ENCODE results near the gene MINDY2.

MINDY2 gene

GRCh38 chr15:58775402-58775801 is 4.3 kb downstream of the MINDY2 start:
- Histone ChIP-seq H3K4me3 (ENCODE audit: low read length in 2 of 2) (no peak overlapping the region), H2BK12ac (ENCODE audit: low read length) (no peak overlapping the region)
- no CpG with 5 or more reads among the region's 3 CpGs for WGBS, 2 donors (ENCODE audit: extremely low coverage in 2 of 2, insufficient read length in 2 of 2, insufficient replicate concordance in 1 of 2)

DNA sequence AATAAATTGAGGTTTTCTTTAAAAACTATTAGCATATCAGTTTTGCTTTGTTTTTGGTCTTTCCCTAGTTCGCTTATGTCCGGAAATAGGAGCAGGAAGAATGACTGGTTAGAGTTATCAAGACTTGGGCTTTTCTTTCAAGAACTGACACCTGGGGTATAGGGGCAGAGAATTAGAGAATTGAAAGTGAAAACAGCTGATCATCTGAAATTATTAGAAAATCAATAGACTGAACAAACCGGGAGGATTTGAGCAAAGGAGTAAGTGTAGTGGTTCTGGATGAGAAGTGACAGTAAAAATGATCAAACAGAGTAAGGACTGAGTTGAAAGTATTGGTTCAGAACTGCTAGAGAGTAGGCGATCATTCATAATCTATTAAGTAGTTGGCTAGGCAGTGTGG is 6.0 kb downstream of the MINDY2 start:
- H3K23ac ChIP-seq (ENCODE audit: low read depth, low read length, poor library complexity), result no peak overlapping the region
- H2BK12ac ChIP-seq (ENCODE audit: low read length), result no peak overlapping the region
- peaks cover 1% of the 10 kb centered on the region for H3K79me1 ChIP-seq (ENCODE audit: low read depth, low read length)
- H3K9me3 ChIP-seq (replicated peaks in 1 of 2; ENCODE audit: control insufficient read depth in 2 of 2, insufficient read depth in 1 of 2, low read depth in 1 of 2, low read length in 2 of 2), result no peaks in the 10 kb centered on the region
- no peak overlapping the region for H2BK120ac ChIP-seq (ENCODE audit: low read depth, low read length)
- H3K27ac ChIP-seq (replicated peaks; ENCODE audit: low read length), result no peak overlapping the region
- no peak overlapping the region for H3K14ac ChIP-seq (ENCODE audit: low read length)
- DNase-seq (ENCODE audit: low spot score), result no peak
- H3K27me3 ChIP-seq (ENCODE audit: control insufficient read depth in 3 of 3, insufficient read depth in 3 of 3, low read depth in 1 of 3, low read length in 3 of 3), result no peaks in the 10 kb centered on the region
- H3K18ac ChIP-seq (ENCODE audit: low read length), result no peak overlapping the region
- no peak overlapping the region for H3K4me2 ChIP-seq (ENCODE audit: insufficient read depth, low read length, poor library complexity, severe bottlenecking)
- peaks cover 0 to 11% of the 10 kb centered on the region in 2 donors for H3K4me1 ChIP-seq (ENCODE audit: control insufficient read depth in 2 of 2, insufficient read depth in 1 of 2, low read depth in 1 of 2, low read length in 2 of 2)
- no peak overlapping the region for H3K4ac ChIP-seq (ENCODE audit: low read length)
- no peak overlapping the region for H2AFZ ChIP-seq (ENCODE audit: low read length)
- no peak overlapping the region for H2BK15ac ChIP-seq (ENCODE audit: low read length)
- WGBS, 2 donors (ENCODE audit: extremely low coverage in 2 of 2, insufficient read length in 2 of 2, insufficient replicate concordance in 1 of 2), result no CpG with 5 or more reads among the region's 4 CpGs
- no peak overlapping the region for H4K91ac ChIP-seq (ENCODE audit: low read depth, low read length, poor library complexity)
- peaks cover 0 to 21% of the 10 kb centered on the region in 2 donors for H3K36me3 ChIP-seq (replicated peaks in 1 of 2; ENCODE audit: control insufficient read depth in 2 of 2, insufficient read depth in 2 of 2, low read length in 2 of 2)
- H2BK5ac ChIP-seq (ENCODE audit: low read length), result no peak overlapping the region
- H3K4me3 ChIP-seq (ENCODE audit: low read length in 2 of 2), result no peak overlapping the region
- H2AK5ac ChIP-seq (ENCODE audit: low read depth, low read length), result no peak overlapping the region
- H3K9ac ChIP-seq (ENCODE audit: low read depth, low read length, poor library complexity), result no peak overlapping the region
- H4K8ac ChIP-seq (ENCODE audit: low read depth, low read length), result no peak overlapping the region

More at GRCh38 chr15:58775402-58775801, 4.3 kb downstream of the MINDY2 start:
- H3K27ac ChIP-seq (replicated peaks; ENCODE audit: low read length), result no peak overlapping the region
- H3K79me1 ChIP-seq (ENCODE audit: low read depth, low read length), result peaks cover 1% of the 10 kb centered on the region
- H3K9ac ChIP-seq (ENCODE audit: low read depth, low read length, poor library complexity), result no peak overlapping the region
- DNase-seq (ENCODE audit: low spot score), result no peak
- peaks cover 0 to 16% of the 10 kb centered on the region in 2 donors for H3K36me3 ChIP-seq (replicated peaks in 1 of 2; ENCODE audit: control insufficient read depth in 2 of 2, insufficient read depth in 2 of 2, low read length in 2 of 2)
- no peaks in the 10 kb centered on the region for H3K27me3 ChIP-seq (ENCODE audit: control insufficient read depth in 3 of 3, insufficient read depth in 3 of 3, low read depth in 1 of 3, low read length in 3 of 3)
- H2BK120ac ChIP-seq (ENCODE audit: low read depth, low read length), result no peak overlapping the region
- no peak overlapping the region for H3K4ac ChIP-seq (ENCODE audit: low read length)
- no peak overlapping the region for H3K23ac ChIP-seq (ENCODE audit: low read depth, low read length, poor library complexity)
- H2AFZ ChIP-seq (ENCODE audit: low read length), result no peak overlapping the region
- H4K8ac ChIP-seq (ENCODE audit: low read depth, low read length), result no peak overlapping the region
- no peak overlapping the region for H2BK15ac ChIP-seq (ENCODE audit: low read length)
- no peak overlapping the region for H4K91ac ChIP-seq (ENCODE audit: low read depth, low read length, poor library complexity)
- H3K14ac ChIP-seq (ENCODE audit: low read length), result no peak overlapping the region
- H3K4me1 ChIP-seq (ENCODE audit: control insufficient read depth in 2 of 2, insufficient read depth in 1 of 2, low read depth in 1 of 2, low read length in 2 of 2), result peaks cover 0 to 11% of the 10 kb centered on the region in 2 donors
- H3K9me3 ChIP-seq (replicated peaks in 1 of 2; ENCODE audit: control insufficient read depth in 2 of 2, insufficient read depth in 1 of 2, low read depth in 1 of 2, low read length in 2 of 2), result no peaks in the 10 kb centered on the region
- no peak overlapping the region for H2AK5ac ChIP-seq (ENCODE audit: low read depth, low read length)
- no peak overlapping the region for H3K18ac ChIP-seq (ENCODE audit: low read length)
- no peak overlapping the region for H3K4me2 ChIP-seq (ENCODE audit: insufficient read depth, low read length, poor library complexity, severe bottlenecking)
- no peak overlapping the region for H2BK5ac ChIP-seq (ENCODE audit: low read length)

GRCh38 chr15:58779554-58779953 is 8.5 kb downstream of the MINDY2 start:
- H3K14ac ChIP-seq (ENCODE audit: low read length), result no peak overlapping the region
- H2AFZ ChIP-seq (ENCODE audit: low read length), result no peak overlapping the region
- no peaks in the 10 kb centered on the region for H3K79me1 ChIP-seq (ENCODE audit: low read depth, low read length)
- no peak overlapping the region for H3K4me3 ChIP-seq (ENCODE audit: low read length in 2 of 2)
- H3K4ac ChIP-seq (ENCODE audit: low read length), result no peak overlapping the region
- no peak overlapping the region for H4K8ac ChIP-seq (ENCODE audit: low read depth, low read length)
- peaks cover 0 to 22% of the 10 kb centered on the region in 2 donors for H3K36me3 ChIP-seq (replicated peaks in 1 of 2; ENCODE audit: control insufficient read depth in 2 of 2, insufficient read depth in 2 of 2, low read length in 2 of 2)
- no peak overlapping the region for H3K27ac ChIP-seq (replicated peaks; ENCODE audit: low read length)
- H3K4me1 ChIP-seq (ENCODE audit: control insufficient read depth in 2 of 2, insufficient read depth in 1 of 2, low read depth in 1 of 2, low read length in 2 of 2), result no peaks in the 10 kb centered on the region
- H3K9ac ChIP-seq (ENCODE audit: low read depth, low read length, poor library complexity), result no peak overlapping the region
- H2AK5ac ChIP-seq (ENCODE audit: low read depth, low read length), result no peak overlapping the region
- WGBS, 2 donors (ENCODE audit: extremely low coverage in 2 of 2, insufficient read length in 2 of 2, insufficient replicate concordance in 1 of 2), result no CpG with 5 or more reads among the region's 1 CpG
- no peak overlapping the region for H4K91ac ChIP-seq (ENCODE audit: low read depth, low read length, poor library complexity)
- no peak overlapping the region for H3K18ac ChIP-seq (ENCODE audit: low read length)
- DNase-seq (ENCODE audit: low spot score), result no peak
- H3K27me3 ChIP-seq (ENCODE audit: control insufficient read depth in 3 of 3, insufficient read depth in 3 of 3, low read depth in 1 of 3, low read length in 3 of 3), result no peaks in the 10 kb centered on the region
- no peak overlapping the region for H3K23ac ChIP-seq (ENCODE audit: low read depth, low read length, poor library complexity)
- no peak overlapping the region for H2BK12ac ChIP-seq (ENCODE audit: low read length)
- no peak overlapping the region for H2BK15ac ChIP-seq (ENCODE audit: low read length)
- no peak overlapping the region for H3K4me2 ChIP-seq (ENCODE audit: insufficient read depth, low read length, poor library complexity, severe bottlenecking)
- H2BK5ac ChIP-seq (ENCODE audit: low read length), result no peak overlapping the region
- H2BK120ac ChIP-seq (ENCODE audit: low read depth, low read length), result no peak overlapping the region
- no peaks in the 10 kb centered on the region for H3K9me3 ChIP-seq (replicated peaks in 1 of 2; ENCODE audit: control insufficient read depth in 2 of 2, insufficient read depth in 1 of 2, low read depth in 1 of 2, low read length in 2 of 2)

GRCh38 chr15:58785355-58785754 is 14.3 kb downstream of the MINDY2 start:
- Histone ChIP-seq H3K4ac (ENCODE audit: low read length) (no peak overlapping the region), H3K9ac (ENCODE audit: low read depth, low read length, poor library complexity) (no peak overlapping the region), H3K79me1 (ENCODE audit: low read depth, low read length) (no peaks in the 10 kb centered on the region), H3K27ac (replicated peaks; ENCODE audit: low read length) (no peak overlapping the region), H3K4me2 (ENCODE audit: insufficient read depth, low read length, poor library complexity, severe bottlenecking) (no peak overlapping the region), H4K8ac (ENCODE audit: low read depth, low read length) (no peak overlapping the region), H3K18ac (ENCODE audit: low read length) (no peak overlapping the region), H3K23ac (ENCODE audit: low read depth, low read length, poor library complexity) (no peak overlapping the region), H2AK5ac (ENCODE audit: low read depth, low read length) (no peak overlapping the region), H2BK120ac (ENCODE audit: low read depth, low read length) (no peak overlapping the region), H3K9me3 (replicated peaks in 1 of 2; ENCODE audit: control insufficient read depth in 2 of 2, insufficient read depth in 1 of 2, low read depth in 1 of 2, low read length in 2 of 2) (no peaks in the 10 kb centered on the region), H3K36me3 (replicated peaks in 1 of 2; ENCODE audit: control insufficient read depth in 2 of 2, insufficient read depth in 2 of 2, low read length in 2 of 2) (peaks cover 0 to 35% of the 10 kb centered on the region in 2 donors), H2BK15ac (ENCODE audit: low read length) (no peak overlapping the region), H4K91ac (ENCODE audit: low read depth, low read length, poor library complexity) (no peak overlapping the region), H2AFZ (ENCODE audit: low read length) (no peak overlapping the region), H3K4me1 (ENCODE audit: control insufficient read depth in 2 of 2, insufficient read depth in 1 of 2, low read depth in 1 of 2, low read length in 2 of 2) (no peaks in the 10 kb centered on the region), H2BK12ac (ENCODE audit: low read length) (no peak overlapping the region), H3K4me3 (ENCODE audit: low read length in 2 of 2) (no peak overlapping the region), H2BK5ac (ENCODE audit: low read length) (no peak overlapping the region), H3K14ac (ENCODE audit: low read length) (no peak overlapping the region), H3K27me3 (ENCODE audit: control insufficient read depth in 3 of 3, insufficient read depth in 3 of 3, low read depth in 1 of 3, low read length in 3 of 3) (no peaks in the 10 kb centered on the region)
- no peak for DNase-seq (ENCODE audit: low spot score)
- WGBS, 2 donors (ENCODE audit: extremely low coverage in 2 of 2, insufficient read length in 2 of 2, insufficient replicate concordance in 1 of 2), result no CpG with 5 or more reads among the region's 6 CpGs

All from neuronal stem cell (in vitro differentiated cells).